Tibial nerve (tissue), 4 donors: ENCODE measurements around the gene TMEM92. TPM values are rescaled to one million over a fixed set of nuclear protein-coding genes. Genes with fewer than 3 reads are reported as not detected.

Experiments
- DNase-seq, 2 donors: peaks; one replicate each; pipeline ENCODE4 v3.0.0-alpha.2; 2019; ENCODE audit warnings: low spot score in 2 of 2
- H3K27ac ChIP-seq, 4 donors: fragments of 200-600 bp; sonication (generic) in 3 of 4; one replicate each; pipeline ENCODE4 v1.5.1; 2017 to 2019; ENCODE audit warnings: mild to moderate bottlenecking in 1 of 4
- H3K27me3 ChIP-seq, 2 donors: fragments of 200-600 bp; sonication (generic) in 1 of 2; one replicate each; pipeline versions ENCODE4 v1.5.1 to v1.6.0; 2017 to 2019
- H3K36me3 ChIP-seq, 3 donors: fragments of 200-600 bp; sonication (generic); one replicate each; pipeline ENCODE4 v1.5.1; 2018 to 2019
- H3K4me1 ChIP-seq, 4 donors: fragments of 200-600 bp; sonication (generic) in 3 of 4; one replicate each; pipeline ENCODE4 v1.5.1; 2017 to 2019
- H3K4me3 ChIP-seq, 4 donors: fragments of 200-600 bp; sonication (generic) in 3 of 4; one replicate each; pipeline ENCODE4 v1.5.1; 2017 to 2019; ENCODE audit warnings: mild to moderate bottlenecking in 1 of 4, moderate library complexity in 1 of 4
- H3K9me3 ChIP-seq, 4 donors: fragments of 200-600 bp; sonication (generic) in 3 of 4; one replicate each; pipeline ENCODE4 v1.5.1; 2017 to 2019
- CTCF ChIP-seq, 5 experiments: fragments of 200-600 bp in 3 of 5; fragments of 450-650 bp in 2 of 5; sonication (generic) in 3 of 5; IDR thresholded peaks; one replicate each; pipeline ENCODE4 v1.5.1; 2016 to 2019; ENCODE audit warnings: antibody characterized with exemption in 5 of 5, mild to moderate bottlenecking in 3 of 5, moderate library complexity in 2 of 5
- EP300 ChIP-seq, 2 donors: sonication (generic); formaldehyde crosslinking; IDR thresholded peaks; one replicate each; pipeline ENCODE4 v1.6.1; 2017; ENCODE audit warnings: antibody characterized with exemption in 2 of 2, mild to moderate bottlenecking in 1 of 2
- POLR2A ChIP-seq, 2 donors: fragments of 450-650 bp; IDR thresholded peaks; one replicate each; pipeline ENCODE4 v1.6.1; 2017; ENCODE audit warnings: antibody characterized with exemption in 2 of 2, mild to moderate bottlenecking in 2 of 2, moderate library complexity in 2 of 2
- WGBS, 2 donors: methylation state at CpG; one replicate each; pipeline ENCODE4 v1.1.5; 2018; 5-methylcytosine and 5-hydroxymethylcytosine counted together
- total RNA-seq, 4 donors: library from RNA; depleted of rRNA; stranded (reverse); fragments of >200 nt; gene quantifications; one replicate each; pipeline ENCODE4 v1.1.0, GENCODE V29; 2016

TMEM92 gene
- total RNA-seq, 4 donors from 2014 or later: 0.44 to 0.59 TPM; not detected in 2

DNA sequence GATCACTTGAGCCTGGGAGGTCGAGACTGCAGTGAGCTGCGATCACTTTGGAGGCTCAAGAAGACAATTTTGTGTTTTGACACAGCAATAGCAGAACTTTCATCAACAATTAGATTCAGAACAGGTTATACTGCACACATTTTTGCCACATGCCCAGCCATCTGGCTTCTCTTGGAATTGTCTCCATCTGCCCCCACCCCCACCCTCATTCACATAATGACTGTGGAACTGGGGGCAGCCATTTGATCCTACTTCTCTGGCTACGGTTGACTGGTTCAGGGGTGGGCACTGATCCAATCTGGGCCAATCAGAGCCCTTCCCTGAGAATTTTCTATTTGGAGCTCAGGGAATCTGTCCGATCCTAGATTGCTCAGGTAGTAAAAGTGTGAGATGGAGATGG, 14.0 kb downstream of the TMEM92 start:
- Histone ChIP-seq H3K9me3 (no peaks in the 10 kb centered on the region), H3K4me3 (no peak overlapping the region), H3K4me1 (peaks cover 0 to 27% (median 11%) of the 10 kb centered on the region in 4 donors), H3K36me3 (no peaks in the 10 kb centered on the region), H3K27ac (peak overlapping the region in 2 of 4 donors; percentile 51 to 83), H3K27me3 (no peaks in the 10 kb centered on the region)
- 77 to 93% methylated on average over 4 of the region's 4 CpGs for WGBS, 2 donors
- no peak for DNase-seq
- no peak for TF ChIP-seq POLR2A (IDR thresholded peaks at IDR 0.05)
- TF ChIP-seq CTCF (IDR thresholded peaks at IDR 0.05): no peak
- no peak for TF ChIP-seq EP300 (IDR thresholded peaks at IDR 0.05)

- H3K27ac ChIP-seq: peak overlapping the region; percentile 53 to 83 (median 72)
- H3K9me3 ChIP-seq: no peaks in the 10 kb centered on the region
- no peak for DNase-seq
- no peaks in the 10 kb centered on the region for H3K27me3 ChIP-seq
- WGBS, 2 donors: 60 to 76% methylated on average over 3 of the region's 3 CpGs
- TF ChIP-seq POLR2A (IDR thresholded peaks at IDR 0.05) (no peak), CTCF (IDR thresholded peaks at IDR 0.05) (no peak), EP300 (IDR thresholded peaks at IDR 0.05) (peak in 1 of 2 donors; percentile 5)
- peaks cover 0 to 27% (median 11%) of the 10 kb centered on the region in 4 donors for H3K4me1 ChIP-seq
- no peaks in the 10 kb centered on the region for H3K36me3 ChIP-seq
- no peak overlapping the region for H3K4me3 ChIP-seq
Observed at GRCh38 chr17:50289278-50289677, 15.0 kb downstream of the TMEM92 start.

GRCh38 chr17:50289991-50290702, 15.9 kb downstream of the TMEM92 start:
- Histone ChIP-seq H3K4me3 (peak overlapping the region in 2 of 4 donors; percentile 0 to 7), H3K27me3 (no peaks in the 10 kb centered on the region), H3K4me1 (peaks cover 0 to 27% (median 11%) of the 10 kb centered on the region in 4 donors), H3K36me3 (no peaks in the 10 kb centered on the region), H3K27ac (peak overlapping the region; percentile 60 to 83 (median 75)), H3K9me3 (no peaks in the 10 kb centered on the region)
- peak; percentile 45 to 84 for DNase-seq
- TF ChIP-seq CTCF (IDR thresholded peaks at IDR 0.05) (peak in 1 of 5 experiments; percentile 9), POLR2A (IDR thresholded peaks at IDR 0.05) (peak in 1 of 2 donors; percentile 7), EP300 (IDR thresholded peaks at IDR 0.05) (peak; percentile 12 to 90)
- 43 to 44% methylated on average over 8 of the region's 8 CpGs for WGBS, 2 donors

DNA sequence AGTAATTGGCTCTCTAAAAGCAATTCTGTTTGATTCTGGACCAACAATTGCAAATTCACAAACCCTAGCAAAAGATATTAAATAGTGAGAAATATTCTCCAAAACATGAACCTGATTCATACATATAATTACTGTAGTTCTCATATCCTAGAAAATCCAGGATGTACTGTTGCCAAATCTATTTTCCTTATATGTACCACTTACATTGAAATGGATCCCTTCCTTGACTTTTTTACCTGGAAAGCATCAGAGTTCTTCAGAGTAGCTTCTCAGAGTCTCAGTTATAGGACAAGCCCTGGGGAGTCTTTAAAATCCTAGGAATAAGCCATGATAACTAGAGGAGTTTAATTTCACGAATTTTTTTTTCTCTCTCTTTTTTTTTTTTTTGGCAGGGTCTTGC, 16.7 kb downstream of the TMEM92 start:
- TF ChIP-seq EP300 (IDR thresholded peaks at IDR 0.05): no peak
- TF ChIP-seq CTCF (IDR thresholded peaks at IDR 0.05): no peak
- TF ChIP-seq POLR2A (IDR thresholded peaks at IDR 0.05): no peak
- H3K27ac ChIP-seq: peak overlapping the region; percentile 60 to 83 (median 75)
- DNase-seq: no peak
- peaks cover 0 to 27% (median 11%) of the 10 kb centered on the region in 4 donors for H3K4me1 ChIP-seq
- H3K36me3 ChIP-seq: no peaks in the 10 kb centered on the region
- WGBS, 2 donors: 51 to 52% methylated on average over 1 of the region's 1 CpG
- no peaks in the 10 kb centered on the region for H3K9me3 ChIP-seq
- H3K4me3 ChIP-seq: no peak overlapping the region
- H3K27me3 ChIP-seq: no peaks in the 10 kb centered on the region

DNA sequence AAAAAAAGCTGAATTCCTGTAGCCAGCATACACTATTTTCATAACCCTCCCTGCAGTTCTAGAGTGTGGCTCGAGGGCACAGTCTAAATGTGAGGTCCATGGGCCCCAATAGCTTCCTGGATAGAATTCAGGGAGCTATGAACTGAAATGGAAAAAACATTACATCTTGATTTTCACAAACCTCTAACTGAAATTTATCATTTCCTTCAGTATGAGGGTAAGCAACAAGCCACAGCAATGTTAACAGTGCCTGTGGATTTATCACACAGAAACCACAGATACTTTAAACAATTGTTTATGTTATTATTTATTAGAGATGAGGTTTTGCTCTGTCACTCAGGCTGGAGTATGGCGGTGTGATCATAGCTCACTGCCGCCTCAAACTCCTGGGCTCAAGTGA, 18.2 kb downstream of the TMEM92 start:
- H3K9me3 ChIP-seq: no peaks in the 10 kb centered on the region
- no peaks in the 10 kb centered on the region for H3K36me3 ChIP-seq
- WGBS, 2 donors: 74 to 81% methylated on average over 3 of the region's 3 CpGs
- no peak overlapping the region for H3K4me3 ChIP-seq
- no peak for DNase-seq
- peaks cover 0 to 27% (median 11%) of the 10 kb centered on the region in 4 donors for H3K4me1 ChIP-seq
- TF ChIP-seq POLR2A (IDR thresholded peaks at IDR 0.05) (no peak), CTCF (IDR thresholded peaks at IDR 0.05) (no peak), EP300 (IDR thresholded peaks at IDR 0.05) (no peak)
- H3K27me3 ChIP-seq: no peaks in the 10 kb centered on the region
- no peak overlapping the region for H3K27ac ChIP-seq
